H1 (cell line): ENCODE results near the gene SUPT20H. TPM values are rescaled to one million over a fixed set of nuclear protein-coding genes. Genes with fewer than 3 reads are reported as not detected.

Experiments
- CTCF ChIA-PET: fragments of 300-600 bp; sonication (Branson Sonifier 250); formaldehyde crosslinking; loops from one replicate; lab custom pipeline; 2021; ENCODE audit not compliant: partially characterized antibody; lab: Charles Lee
- POLR2A ChIA-PET: fragments of 300-600 bp; sonication (Branson Sonifier 250); formaldehyde crosslinking; loops from one replicate; lab custom pipeline; 2021; ENCODE audit warnings: inconsistent platforms; ENCODE audit not compliant: partially characterized antibody; lab: Charles Lee
- DNase-seq, 2 experiments: peaks; one replicate each; pipeline versions ENCODE4 v3.0.0 to v3.0.0-alpha.2; 2010 to 2022; ENCODE audit warnings: low spot score in 2 of 2, low read depth in 1 of 2, mixed read lengths in 1 of 2
- FAIRE-seq: peaks from 2 replicates; lab custom pipeline; 2011; peaks lifted over from hg19 to GRCh38; lab: Jason Lieb, UNC
- H2AFZ ChIP-seq: 2 replicates; pipeline ENCODE4 v1.8.1; 2012; ENCODE audit warnings: low read length, inconsistent platforms
- H2AK5ac ChIP-seq: 2 replicates; pipeline ENCODE4 v1.6.1; 2013; ENCODE audit warnings: low read depth, low read length
- H2BK120ac ChIP-seq: replicated peaks from 2 replicates; pipeline ENCODE3; 2013; ENCODE audit warnings: low read depth, low read length, inconsistent platforms
- H2BK12ac ChIP-seq: 2 replicates; pipeline ENCODE4 v1.6.1; 2013; ENCODE audit warnings: low read depth, low read length
- H2BK15ac ChIP-seq: 2 replicates; pipeline ENCODE4 v1.6.1; 2013; ENCODE audit warnings: low read length
- H2BK20ac ChIP-seq: 2 replicates; pipeline ENCODE4 v1.6.1; 2013; ENCODE audit warnings: low read length
- H2BK5ac ChIP-seq: 2 replicates; pipeline ENCODE4 v1.6.1; 2013; ENCODE audit warnings: low read depth, low read length
- H3K14ac ChIP-seq: 2 replicates; pipeline ENCODE4 v1.6.1; 2013; ENCODE audit warnings: inconsistent platforms; ENCODE audit not compliant: insufficient read length
- H3K18ac ChIP-seq: 2 replicates; pipeline ENCODE4 v1.6.1; 2013; ENCODE audit warnings: low read length; ENCODE audit errors: extremely low read depth
- H3K23ac ChIP-seq: 2 replicates; pipeline ENCODE4 v1.6.1; 2013; ENCODE audit warnings: inconsistent platforms; ENCODE audit not compliant: insufficient read length
- H3K23me2 ChIP-seq: 2 replicates; pipeline ENCODE4 v1.6.1; 2013; ENCODE audit warnings: low read depth, low read length
- H3K27ac ChIP-seq: 2 replicates; pipeline ENCODE4 v1.6.1; 2011; ENCODE audit warnings: low read depth, low read length, inconsistent platforms
- H3K27me3 ChIP-seq, 4 experiments: replicated peaks in 1 of 4; 1 replicate in 1 of 4; 2 replicates in 3 of 4; pipeline versions ENCODE4 v1.6.1 to v1.8.1; 2011 to 2013; ENCODE audit warnings: low read length in 3 of 4, mild to moderate bottlenecking in 3 of 4, inconsistent platforms in 2 of 4, mixed read lengths in 2 of 4, moderate library complexity in 1 of 4; ENCODE audit not compliant: control insufficient read depth in 3 of 4, insufficient read depth in 3 of 4; ENCODE audit errors: extremely low read depth in 1 of 4
- H3K36me3 ChIP-seq, 4 experiments: 2 replicates each; pipeline versions ENCODE4 v1.6.1 to v1.8.1; 2011 to 2013; ENCODE audit warnings: mild to moderate bottlenecking in 4 of 4, low read length in 3 of 4, moderate library complexity in 2 of 4, control low read depth in 1 of 4, inconsistent platforms in 1 of 4; ENCODE audit not compliant: insufficient read depth in 4 of 4, control insufficient read depth in 2 of 4
- H3K4ac ChIP-seq: replicated peaks from 2 replicates; pipeline ENCODE3; 2013; ENCODE audit warnings: low read length, low read depth, mixed read lengths, inconsistent platforms; ENCODE audit not compliant: insufficient read length
- H3K4me1 ChIP-seq, 4 experiments: replicated peaks in 1 of 4; 1 replicate in 1 of 4; 2 replicates in 3 of 4; pipeline versions ENCODE4 v1.6.1 to v1.8.1; 2011 to 2013; ENCODE audit warnings: low read length in 3 of 4, inconsistent platforms in 2 of 4, mixed read lengths in 1 of 4; ENCODE audit not compliant: insufficient read depth in 4 of 4, control insufficient read depth in 3 of 4
- H3K4me2 ChIP-seq, 2 experiments: 2 replicates each; pipeline versions ENCODE4 v1.6.1 to v1.8.1; 2011 to 2013; ENCODE audit warnings: low read depth in 2 of 2, low read length in 2 of 2, control low read depth in 1 of 2, inconsistent platforms in 1 of 2, mild to moderate bottlenecking in 1 of 2; ENCODE audit not compliant: insufficient read depth in 1 of 2
- H3K4me3 ChIP-seq, 4 experiments: fragments of 200-600, 300-600 bp in 1 of 4; sonication (generic), shearing (Covaris generic), sonication (Bioruptor Twin) in 1 of 4; 2 replicates each; pipeline versions ENCODE4 v1.5.1 to v1.8.1; 2011 to 2016; ENCODE audit warnings: low read length in 4 of 4, low read depth in 3 of 4, control low read depth in 2 of 4, inconsistent platforms in 2 of 4, mild to moderate bottlenecking in 2 of 4, mixed read lengths in 1 of 4, moderate library complexity in 1 of 4; ENCODE audit not compliant: insufficient read depth in 2 of 4; ENCODE audit errors: extremely low read depth in 1 of 4
- H3K56ac ChIP-seq: replicated peaks from 2 replicates; pipeline ENCODE3; 2013; ENCODE audit warnings: low read depth, mild to moderate bottlenecking, mixed read lengths, low read length, inconsistent platforms; ENCODE audit not compliant: insufficient read length
- H3K79me1 ChIP-seq: 2 replicates; pipeline ENCODE4 v1.6.1; 2013; ENCODE audit warnings: low read depth, low read length, control low read depth
- H3K79me2 ChIP-seq, 2 experiments: 2 replicates each; pipeline versions ENCODE4 v1.6.1 to v1.8.1; 2012 to 2013; ENCODE audit warnings: low read length in 2 of 2, mild to moderate bottlenecking in 2 of 2, inconsistent platforms in 1 of 2; ENCODE audit not compliant: insufficient read depth in 2 of 2, control insufficient read depth in 1 of 2
- H3K9ac ChIP-seq, 4 experiments: replicated peaks in 1 of 4; 1 replicate in 1 of 4; 2 replicates in 3 of 4; pipeline versions ENCODE4 v1.6.1 to v1.8.1; 2011 to 2013; ENCODE audit warnings: low read depth in 3 of 4, low read length in 3 of 4, control low read depth in 2 of 4, mild to moderate bottlenecking in 2 of 4, moderate library complexity in 2 of 4, inconsistent platforms in 1 of 4; ENCODE audit errors: extremely low read depth in 1 of 4
- H3K9me3 ChIP-seq, 2 experiments: 2 replicates each; pipeline versions ENCODE4 v1.6.1 to v1.8.1; 2012 to 2013; ENCODE audit warnings: mild to moderate bottlenecking in 2 of 2, moderate library complexity in 2 of 2, control low read depth in 1 of 2, inconsistent platforms in 1 of 2, low read depth in 1 of 2, low read length in 1 of 2, mixed read lengths in 1 of 2; ENCODE audit not compliant: insufficient read depth in 2 of 2
- H4K20me1 ChIP-seq, 2 experiments: replicated peaks in 1 of 2; 2 replicates each; pipeline versions ENCODE3 to v1.8.1; 2011 to 2013; ENCODE audit warnings: inconsistent platforms in 2 of 2, low read length in 2 of 2, mild to moderate bottlenecking in 1 of 2; ENCODE audit not compliant: insufficient read depth in 2 of 2, control insufficient read depth in 1 of 2
- H4K5ac ChIP-seq: 2 replicates; pipeline ENCODE4 v1.6.1; 2013; ENCODE audit warnings: low read length, low read depth, mixed read lengths, inconsistent platforms; ENCODE audit not compliant: insufficient read length
- H4K8ac ChIP-seq: 2 replicates; pipeline ENCODE4 v1.8.0; 2013; ENCODE audit warnings: mild to moderate bottlenecking, moderate library complexity, low read length, inconsistent platforms; ENCODE audit not compliant: insufficient read depth; ENCODE audit errors: extremely low read depth
- H4K91ac ChIP-seq: replicated peaks from 2 replicates; pipeline ENCODE3; 2013; ENCODE audit warnings: low read length, mixed read lengths, inconsistent platforms; ENCODE audit not compliant: insufficient read length
- SUZ12 ChIP-seq: fragments of 200-600 bp; sonication (generic); IDR thresholded peaks from 2 replicates; pipeline ENCODE4 v1.6.1; 2012; ENCODE audit warnings: mild to moderate bottlenecking, inconsistent platforms, low read length, moderate library complexity, mixed read lengths
- WGBS, 2 experiments: shearing (Covaris generic) in 1 of 2; methylation state at CpG; one replicate each; pipeline versions ENCODE4 v1.1.6 to v1.1.7; 2013 to 2015; ENCODE audit warnings: low lambda C conversion rate in 2 of 2, mixed read lengths in 2 of 2, inconsistent platforms in 1 of 2, low coverage in 1 of 2, missing lambda C conversion rate in 1 of 2; ENCODE audit not compliant: insufficient replicate concordance in 2 of 2, insufficient coverage in 1 of 2, insufficient read length in 1 of 2; ENCODE audit errors: extremely low coverage in 1 of 2, missing lambda C conversion rate in 1 of 2; 5-methylcytosine and 5-hydroxymethylcytosine counted together
- polyA plus RNA-seq, 7 experiments: library from polyadenylated mRNA; depleted of rRNA in 3 of 7; stranded (reverse) in 5 of 7; unstranded in 2 of 7; fragments of >200 nt in 5 of 7; fragments of 200-250 nt in 2 of 7; gene quantifications; 1 replicate in 5 of 7; 2 replicates in 1 of 7; 4 replicates in 1 of 7; pipeline versions ENCODE4 v1.2.1 to v1.2.3, GENCODE V29; 2011 to 2013; ENCODE audit warnings: missing spikeins in 2 of 7, mixed read lengths in 2 of 7
- total RNA-seq: library from RNA; stranded (reverse); fragmentation: NEBNext Ultra II Directional; extraction: Animal tissue kit (Norgen Biotek cat#: 25700); gene quantifications from 2 replicates; pipeline ENCODE4 v1.2.1, GENCODE V29; 2021
- TF ChIP-seq, protein P1 (sequence below), 3 experiments: IDR thresholded peaks; 1 replicate in 2 of 3; 2 replicates in 1 of 3; pipeline versions ENCODE4 v1.5.1 to v1.6.1; 2011; ENCODE audit warnings: low read length in 3 of 3, mild to moderate bottlenecking in 3 of 3, inconsistent platforms in 2 of 3, low read depth in 1 of 3, moderate library complexity in 1 of 3; ENCODE audit not compliant: insufficient read depth in 1 of 3; ENCODE audit errors: control extremely low read depth in 1 of 3

The SUPT20H gene
- total and polyA plus RNA-seq, 2 of the 8 experiments (the other 6 are each of a cell fraction or from before 2014, with no cell fraction given) = 69.2 to 75.1 TPM

DNA sequence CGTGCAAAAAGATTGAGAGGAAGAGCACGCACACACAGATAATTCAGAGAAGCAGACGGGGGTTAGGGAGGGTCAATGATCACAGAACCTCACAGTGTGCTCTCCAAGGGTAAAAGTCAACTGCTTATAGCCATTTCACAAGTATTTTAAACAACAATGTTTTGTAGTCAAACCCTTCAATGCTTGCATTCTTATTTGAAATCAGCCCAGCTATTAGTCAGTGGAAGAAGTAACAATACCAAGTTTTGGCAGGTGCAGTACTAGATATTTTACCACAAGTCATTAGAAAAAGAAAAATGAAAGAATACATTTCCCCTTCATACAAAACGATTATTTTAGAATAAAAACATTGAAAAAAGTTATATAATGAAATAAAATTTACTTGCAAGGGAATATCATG is 43.4 kb upstream of the SUPT20H start:
- Histone ChIP-seq H3K36me3 (no peaks in the 10 kb centered on the region), H4K8ac (no peak overlapping the region), H3K79me2 (no peaks in the 10 kb centered on the region), H3K14ac (no peak overlapping the region), H3K79me1 (no peaks in the 10 kb centered on the region), H3K23me2 (no peaks in the 10 kb centered on the region), H3K27me3 (no peaks in the 10 kb centered on the region), H3K4me3 (no peak overlapping the region), H2AK5ac (no peak overlapping the region), H3K9ac (no peak overlapping the region), H4K20me1 (no peaks in the 10 kb centered on the region), H3K4ac (no peak overlapping the region), H2AFZ (no peak overlapping the region), H3K4me2 (no peak overlapping the region), H3K27ac (no peak overlapping the region), H3K23ac (no peak overlapping the region), H3K4me1 (peaks cover 0 to 5% (median 2%) of the 10 kb centered on the region in 4 experiments; a peak in 2 of 7 replicates), H2BK20ac (no peak overlapping the region), H2BK120ac (no peak overlapping the region), H2BK12ac (no peak overlapping the region), H2BK15ac (no peak overlapping the region), H2BK5ac (no peak overlapping the region), H3K9me3 (peaks cover 0 to 6% of the 10 kb centered on the region in 2 experiments; a peak in 1 of 4 replicates), H4K5ac (no peak overlapping the region), H3K18ac (no peak overlapping the region), H4K91ac (no peak overlapping the region), H3K56ac (no peak overlapping the region)
- ChIA-PET CTCF (no interaction called here), POLR2A (interaction anchor here (1.4 kb wide), 1 partner anchor 12 kb away, joined by 3 read pairs; no protein-coding TSS in a partner anchor)
- DNase-seq = no peak
- WGBS, 2 experiments = 72% methylated on average over 4 of the region's 4 CpGs; no CpG with 5 or more reads in 1 of the 2 experiments
- no peak for TF ChIP-seq SUZ12
- TF ChIP-seq, protein P1, sequence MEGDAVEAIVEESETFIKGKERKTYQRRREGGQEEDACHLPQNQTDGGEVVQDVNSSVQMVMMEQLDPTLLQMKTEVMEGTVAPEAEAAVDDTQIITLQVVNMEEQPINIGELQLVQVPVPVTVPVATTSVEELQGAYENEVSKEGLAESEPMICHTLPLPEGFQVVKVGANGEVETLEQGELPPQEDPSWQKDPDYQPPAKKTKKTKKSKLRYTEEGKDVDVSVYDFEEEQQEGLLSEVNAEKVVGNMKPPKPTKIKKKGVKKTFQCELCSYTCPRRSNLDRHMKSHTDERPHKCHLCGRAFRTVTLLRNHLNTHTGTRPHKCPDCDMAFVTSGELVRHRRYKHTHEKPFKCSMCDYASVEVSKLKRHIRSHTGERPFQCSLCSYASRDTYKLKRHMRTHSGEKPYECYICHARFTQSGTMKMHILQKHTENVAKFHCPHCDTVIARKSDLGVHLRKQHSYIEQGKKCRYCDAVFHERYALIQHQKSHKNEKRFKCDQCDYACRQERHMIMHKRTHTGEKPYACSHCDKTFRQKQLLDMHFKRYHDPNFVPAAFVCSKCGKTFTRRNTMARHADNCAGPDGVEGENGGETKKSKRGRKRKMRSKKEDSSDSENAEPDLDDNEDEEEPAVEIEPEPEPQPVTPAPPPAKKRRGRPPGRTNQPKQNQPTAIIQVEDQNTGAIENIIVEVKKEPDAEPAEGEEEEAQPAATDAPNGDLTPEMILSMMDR (IDR thresholded peaks at IDR 0.05; ENCODE audit: control extremely low read depth in 1 of 3, insufficient read depth in 1 of 3, low read depth in 1 of 3, low read length in 3 of 3) = no peak
- FAIRE-seq = no peak
